Common myeloid progenitor, CD34-positive (primary cell): ENCODE results near the gene NR2C2.

Source experiments
- CTCF ChIA-PET: fragments of 350-600 bp; sonication (Branson Sonifier 250); formaldehyde crosslinking; loops from one replicate; lab custom pipeline; 2021; ENCODE audit warnings: antibody characterized with exemption; lab: Charles Lee
- POLR2A ChIA-PET: fragments of 350-600 bp; sonication (Branson Sonifier 250); formaldehyde crosslinking; loops from one replicate; lab custom pipeline; 2021; ENCODE audit warnings: antibody characterized with exemption; lab: Charles Lee
- DNase-seq, 3 donors: peaks; one replicate each; pipeline versions ENCODE4 v3.0.0 to v3.0.0-alpha.2; 2013
- H3K27ac ChIP-seq, 2 experiments: 1 replicate in 1 of 2; 2 replicates in 1 of 2; pipeline ENCODE4 v1.7.0; 2013; ENCODE audit warnings: inconsistent platforms in 2 of 2, low read length in 2 of 2, mild to moderate bottlenecking in 2 of 2, low read depth in 1 of 2, moderate library complexity in 1 of 2; ENCODE audit not compliant: severe bottlenecking in 2 of 2, insufficient read depth in 1 of 2, poor library complexity in 1 of 2
- H3K27me3 ChIP-seq, 5 experiments: replicated peaks in 2 of 5; 1 replicate in 3 of 5; 2 replicates in 2 of 5; pipeline versions ENCODE4 v1.6.1 to v1.7.0; 2013; ENCODE audit warnings: low read length in 4 of 5, mild to moderate bottlenecking in 2 of 5, moderate library complexity in 2 of 5, inconsistent platforms in 1 of 5; ENCODE audit not compliant: insufficient read depth in 5 of 5, control insufficient read depth in 4 of 5
- H3K36me3 ChIP-seq, 4 experiments: 1 replicate in 2 of 4; 2 replicates in 2 of 4; pipeline versions ENCODE4 v1.6.1 to v1.7.0; 2013; ENCODE audit warnings: low read length in 3 of 4, control low read depth in 1 of 4, mild to moderate bottlenecking in 1 of 4; ENCODE audit not compliant: control insufficient read depth in 4 of 4, insufficient read depth in 4 of 4
- H3K4me1 ChIP-seq, 4 experiments: 1 replicate in 3 of 4; 2 replicates in 1 of 4; pipeline versions ENCODE4 v1.6.1 to v1.7.1; 2013; ENCODE audit warnings: low read length in 3 of 4, mild to moderate bottlenecking in 3 of 4, control low read depth in 1 of 4, inconsistent platforms in 1 of 4, moderate library complexity in 1 of 4; ENCODE audit not compliant: control insufficient read depth in 4 of 4, insufficient read depth in 4 of 4; ENCODE audit errors: control extremely low read depth in 1 of 4
- H3K4me3 ChIP-seq, 7 experiments: 1 replicate in 4 of 7; 2 replicates in 3 of 7; pipeline versions ENCODE4 v1.5.1 to v1.7.0; 2013; ENCODE audit warnings: mild to moderate bottlenecking in 7 of 7, low read length in 6 of 7, moderate library complexity in 6 of 7, inconsistent platforms in 2 of 7, low read depth in 2 of 7, control low read depth in 1 of 7; ENCODE audit not compliant: insufficient read depth in 4 of 7, control insufficient read depth in 1 of 7; ENCODE audit errors: extremely low read depth in 1 of 7
- H3K9me3 ChIP-seq, 5 experiments: 1 replicate in 4 of 5; 2 replicates in 1 of 5; pipeline versions ENCODE4 v1.6.1 to v1.7.1; 2013; ENCODE audit warnings: low read length in 4 of 5, mild to moderate bottlenecking in 2 of 5, inconsistent platforms in 1 of 5, low read depth in 1 of 5, moderate library complexity in 1 of 5; ENCODE audit not compliant: control insufficient read depth in 4 of 5, insufficient read depth in 2 of 5; ENCODE audit errors: control extremely low read depth in 1 of 5
- whole genome bisulfite sequencing: methylation state at CpG from one replicate; pipeline ENCODE4 v1.1.5; 2013; ENCODE audit not compliant: insufficient coverage; 5-methylcytosine and 5-hydroxymethylcytosine counted together

Gene NR2C2

DNA sequence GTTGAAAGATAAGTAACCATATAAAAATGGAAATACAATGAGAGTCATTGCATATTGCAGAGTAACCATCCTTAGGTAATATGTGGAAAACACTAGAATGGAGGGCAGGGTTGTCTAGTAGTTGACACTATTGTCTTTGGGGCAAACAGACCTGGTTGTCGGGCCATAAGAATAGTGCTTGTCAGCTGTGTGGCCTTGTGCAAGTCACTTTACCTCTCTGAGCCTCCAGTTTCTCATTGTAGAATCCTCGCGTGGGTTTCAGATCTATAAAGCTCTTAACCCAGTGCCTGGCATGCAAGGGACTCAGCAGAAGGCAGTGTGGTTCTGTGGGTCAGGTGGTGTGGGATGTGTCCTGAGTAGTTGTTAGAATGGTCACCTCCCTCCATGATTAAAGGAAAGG is 85.7 kb downstream of the NR2C2 start:
- no peaks in the 10 kb centered on the region for H3K27me3 ChIP-seq
- 100% methylated on average over 1 of the region's 3 CpGs for WGBS
- no peak for DNase-seq
- peaks cover 29 to 87% (median 69%) of the 10 kb centered on the region in 4 experiments for H3K36me3 ChIP-seq
- no peak overlapping the region for H3K27ac ChIP-seq
- CTCF ChIA-PET = interaction anchor here (0.6 to 1.6 kb wide), 2 partner anchors 38 to 107 kb away, joined by 3 to 4 read pairs; no protein-coding TSS in a partner anchor
- no peak overlapping the region for H3K4me3 ChIP-seq
- no peaks in the 10 kb centered on the region for H3K4me1 ChIP-seq
- no peaks in the 10 kb centered on the region for H3K9me3 ChIP-seq
- POLR2A ChIA-PET = no interaction called here

DNA sequence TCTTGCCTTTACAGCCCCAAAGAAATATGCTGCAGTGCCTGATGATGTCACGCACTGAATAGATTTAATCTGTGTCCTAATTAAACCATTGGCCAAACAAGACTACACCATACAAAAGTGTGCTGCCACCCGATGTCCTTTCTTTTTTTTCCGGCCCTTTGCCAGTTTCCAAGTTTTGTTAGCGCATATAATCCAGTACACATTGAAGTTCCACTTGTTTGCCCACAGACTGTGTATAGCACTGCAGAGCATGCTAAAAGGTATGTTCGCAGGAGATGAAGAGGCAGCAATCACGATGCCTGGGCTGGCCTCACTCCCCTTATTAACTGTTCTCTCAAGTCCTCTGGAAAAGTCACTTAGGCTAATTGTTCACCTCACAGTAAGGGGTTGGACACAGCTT is 90.9 kb downstream of the NR2C2 start:
- no peak overlapping the region for H3K4me3 ChIP-seq
- ChIA-PET POLR2A (no interaction called here), CTCF (interaction anchor here (1.6 to 1.9 kb wide), 3 partner anchors 8 to 114 kb away, joined by 4 to 7 read pairs (median 4); no protein-coding TSS in a partner anchor)
- H3K9me3 ChIP-seq = no peaks in the 10 kb centered on the region
- no peak for DNase-seq
- H3K36me3 ChIP-seq = peaks cover 20 to 92% (median 60%) of the 10 kb centered on the region in 4 experiments
- H3K27me3 ChIP-seq = no peaks in the 10 kb centered on the region
- H3K27ac ChIP-seq = no peak overlapping the region
- WGBS = 100% methylated on average over 6 of the region's 6 CpGs
- peaks cover 0 to 3% (median 0%) of the 10 kb centered on the region in 4 experiments for H3K4me1 ChIP-seq

DNA sequence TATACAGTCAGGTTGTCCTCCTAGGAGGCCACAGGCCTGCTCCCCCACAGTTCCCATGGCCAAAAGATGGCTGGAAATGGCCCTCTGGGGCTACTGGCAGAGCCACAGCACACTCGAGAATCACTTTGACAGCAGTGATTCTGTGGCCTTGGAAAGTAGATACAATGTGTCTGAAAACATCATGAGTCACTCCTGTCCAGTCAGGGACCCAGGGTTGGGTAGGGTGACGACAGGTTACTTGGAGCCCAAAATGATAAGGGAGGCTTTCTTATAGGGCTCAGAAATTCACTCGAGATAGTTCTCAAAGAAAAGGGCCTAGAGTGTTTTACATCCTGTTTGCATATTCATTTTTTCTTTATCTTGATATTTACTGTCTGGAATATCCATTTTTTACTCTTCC is 93.5 kb downstream of the NR2C2 start:
- Histone ChIP-seq H3K36me3 (peaks cover 23 to 93% (median 61%) of the 10 kb centered on the region in 4 experiments), H3K4me1 (peaks cover 3 to 15% (median 5%) of the 10 kb centered on the region in 4 experiments), H3K27ac (peak overlapping the region in 1 of 2 experiments; percentile 2), H3K9me3 (no peaks in the 10 kb centered on the region), H3K4me3 (no peak overlapping the region), H3K27me3 (no peaks in the 10 kb centered on the region)
- ChIA-PET CTCF (no interaction called here), POLR2A (no interaction called here)
- DNase-seq = no peak
- 100% methylated on average over 2 of the region's 3 CpGs for WGBS

DNA sequence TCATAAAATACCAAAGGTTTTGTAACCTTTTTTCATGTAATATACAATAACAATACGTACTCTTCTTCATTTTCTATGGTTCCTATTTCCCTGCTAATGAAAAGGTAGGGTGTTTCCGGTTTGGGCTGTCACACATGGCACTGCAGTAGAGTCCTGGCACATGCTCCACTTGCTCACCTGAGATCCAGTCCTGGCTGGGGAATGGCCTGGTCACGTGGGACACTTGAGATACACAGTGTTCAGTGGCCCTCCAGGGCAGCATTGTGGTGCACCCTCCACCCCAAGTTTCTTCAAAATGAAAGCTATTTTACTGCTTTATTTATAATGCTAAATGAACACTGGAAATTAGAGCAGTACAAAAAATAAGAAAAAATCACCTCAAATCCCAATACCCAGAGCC is 94.6 kb downstream of the NR2C2 start:
- WGBS = 92% methylated on average over 3 of the region's 3 CpGs
- DNase-seq = no peak
- Histone ChIP-seq H3K27ac (no peak overlapping the region), H3K27me3 (no peaks in the 10 kb centered on the region), H3K9me3 (no peaks in the 10 kb centered on the region), H3K4me1 (peaks cover 3 to 15% (median 5%) of the 10 kb centered on the region in 4 experiments), H3K36me3 (peaks cover 29 to 95% (median 66%) of the 10 kb centered on the region in 4 experiments), H3K4me3 (no peak overlapping the region)
- ChIA-PET POLR2A (no interaction called here), CTCF (interaction anchor here (1.1 kb wide), 1 partner anchor 118 kb away, joined by 3 read pairs; no protein-coding TSS in a partner anchor)

DNA sequence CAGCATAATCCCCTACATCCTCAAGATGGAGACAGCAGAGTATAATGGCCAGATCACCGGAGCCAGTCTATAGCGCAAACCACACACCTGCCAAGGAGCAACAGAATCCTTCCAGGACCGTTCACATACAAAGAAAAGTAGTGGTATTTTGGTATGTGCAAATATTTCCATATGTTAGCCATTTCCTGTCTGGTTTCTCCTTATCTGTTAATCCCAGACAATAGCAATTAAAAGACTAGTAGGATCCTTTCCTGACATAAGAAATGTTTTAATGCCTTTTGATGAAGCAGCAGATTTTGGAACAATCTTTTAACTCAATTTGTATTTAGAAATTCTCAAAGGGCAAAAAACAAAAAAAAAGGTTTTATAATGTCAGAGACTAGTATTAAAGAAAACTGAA is 95.6 kb downstream of the NR2C2 start:
- H3K9me3 ChIP-seq = no peaks in the 10 kb centered on the region
- DNase-seq = no peak
- peaks cover 3 to 15% (median 5%) of the 10 kb centered on the region in 4 experiments for H3K4me1 ChIP-seq
- H3K27me3 ChIP-seq = no peaks in the 10 kb centered on the region
- WGBS = no CpG with 5 or more reads among the region's 3 CpGs
- H3K27ac ChIP-seq = no peak overlapping the region
- CTCF ChIA-PET = interaction anchor here (1.1 kb wide), 1 partner anchor 119 kb away, joined by 3 read pairs; no protein-coding TSS in a partner anchor
- POLR2A ChIA-PET = no interaction called here
- H3K36me3 ChIP-seq = peaks cover 34 to 95% (median 70%) of the 10 kb centered on the region in 4 experiments
- H3K4me3 ChIP-seq = no peak overlapping the region

DNA sequence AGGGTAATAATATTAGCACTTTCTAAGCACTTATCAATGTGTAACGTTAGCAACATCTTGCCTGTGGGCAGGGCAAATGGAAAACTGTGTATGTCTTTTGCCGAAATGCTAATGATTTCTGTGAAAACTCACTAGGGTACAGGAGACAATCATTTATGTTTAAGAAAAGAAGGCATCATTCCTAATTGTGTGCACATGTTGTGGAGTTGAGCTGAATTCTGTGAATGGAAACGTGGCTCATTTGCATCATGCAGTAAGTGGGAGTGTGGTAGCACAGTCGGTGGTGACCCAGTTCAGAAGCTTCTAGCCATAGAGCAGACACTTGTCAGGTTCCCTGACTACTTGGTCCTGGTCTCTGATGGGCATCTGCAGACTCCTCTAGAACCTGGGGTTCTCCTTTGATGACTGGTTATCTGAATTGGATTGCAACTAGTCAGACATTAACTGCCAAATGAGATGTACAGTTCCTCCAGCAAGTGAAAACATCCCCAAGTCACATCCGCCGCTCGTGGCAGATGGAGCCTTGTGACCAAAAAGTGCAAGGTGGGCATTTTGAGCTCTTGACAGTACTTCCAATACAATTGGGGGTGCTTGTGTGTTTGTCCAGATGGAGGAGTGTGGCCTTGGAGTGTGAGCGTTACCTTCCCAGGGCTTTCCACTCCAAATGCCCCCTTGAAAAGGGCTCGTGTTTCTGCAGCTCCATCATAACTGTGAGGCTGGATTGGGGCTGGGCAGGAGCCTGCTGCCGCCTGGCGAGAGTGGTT is 96.2 kb downstream of the NR2C2 start:
- H3K9me3 ChIP-seq = no peaks in the 10 kb centered on the region
- ChIA-PET POLR2A (no interaction called here), CTCF (no interaction called here)
- no peaks in the 10 kb centered on the region for H3K27me3 ChIP-seq
- H3K36me3 ChIP-seq = peaks cover 34 to 95% (median 69%) of the 10 kb centered on the region in 4 experiments
- H3K27ac ChIP-seq = peak overlapping the region in 1 of 2 experiments; percentile 22
- H3K4me1 ChIP-seq = peaks cover 3 to 15% (median 5%) of the 10 kb centered on the region in 4 experiments
- WGBS = 92% methylated on average over 7 of the region's 11 CpGs
- DNase-seq = no peak
- H3K4me3 ChIP-seq = no peak overlapping the region

DNA sequence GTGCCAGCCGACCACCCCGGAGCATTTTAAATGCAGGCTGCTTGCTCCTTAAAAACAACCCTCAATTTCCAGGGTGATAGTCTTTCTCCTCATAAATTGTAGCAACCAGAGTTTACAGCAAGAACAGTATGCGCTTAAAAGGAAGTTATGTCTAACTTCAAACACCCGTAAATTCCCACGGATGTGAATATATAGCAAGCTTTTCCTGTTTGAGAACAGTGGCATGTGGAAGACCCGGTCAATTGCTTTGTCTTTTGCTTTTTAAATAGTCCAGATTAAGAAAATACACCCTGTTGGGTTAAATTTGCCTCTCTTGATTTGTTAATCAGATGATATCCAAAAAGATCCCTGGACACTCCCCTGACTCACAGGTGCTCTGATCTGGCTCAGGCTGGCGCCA is 96.9 kb downstream of the NR2C2 start:
- H3K9me3 ChIP-seq = no peaks in the 10 kb centered on the region
- ChIA-PET POLR2A (no interaction called here), CTCF (no interaction called here)
- 67% methylated on average over 5 of the region's 7 CpGs for WGBS
- peak overlapping the region in 1 of 2 experiments; percentile 22 for H3K27ac ChIP-seq
- no peak overlapping the region for H3K4me3 ChIP-seq
- DNase-seq = no peak
- peaks cover 32 to 95% (median 68%) of the 10 kb centered on the region in 4 experiments for H3K36me3 ChIP-seq
- H3K4me1 ChIP-seq = peaks cover 3 to 15% (median 5%) of the 10 kb centered on the region in 4 experiments
- H3K27me3 ChIP-seq = no peaks in the 10 kb centered on the region
